HCT116 (cell line): ENCODE measurements around the gene HIPK2. TPM values are rescaled to one million over a fixed set of nuclear protein-coding genes. Genes with fewer than 3 reads are reported as not detected.

Experiments used
- ATAC-seq: fragments of 200-7000 bp; cut with Tn5 transposase; 2 replicates; pipeline ENCODE4 v1.9.1; 2020; ENCODE audit warnings: mild to moderate bottlenecking, moderate library complexity
- BruUV-seq: library from RNA; stranded (reverse); fragments of 400-500 nt; replicated peaks from 2 replicates; lab custom pipeline; 2021; lab: Mats Ljungman, UMichigan
- CTCF ChIA-PET: fragments of 300-600 bp; sonication (Branson Sonifier 250); formaldehyde crosslinking; loops from one replicate; lab custom pipeline; 2021; ENCODE audit warnings: antibody characterized with exemption; lab: Charles Lee
- POLR2A ChIA-PET: fragments of 300-600, 350-600 bp; sonication (Branson Sonifier 250); formaldehyde crosslinking; loops from one replicate; lab custom pipeline; 2021; ENCODE audit warnings: antibody characterized with exemption; lab: Charles Lee
- RAD21 ChIA-PET, 2 experiments: fragments of 300-600 bp; sonication (Branson Sonifier 250); formaldehyde crosslinking; loops; one replicate each; lab custom pipeline; 2023; ENCODE audit warnings: low total read pairs in 2 of 2; ENCODE audit not compliant: uncharacterized antibody in 2 of 2, unreplicated experiment in 2 of 2, low non-redundant PET in 1 of 2; lab: Charles Lee
- DNase-seq: peaks from one replicate; pipeline ENCODE4 v3.0.0-alpha.2; 2010; ENCODE audit warnings: low read depth, low spot score
- H2AFZ ChIP-seq: fragments of 200-600 bp; shearing (Covaris generic), sonication (generic); 2 replicates; pipeline ENCODE4 v1.6.1; 2017; ENCODE audit warnings: low read depth, mixed run types, mixed read lengths, antibody characterized with exemption, low read length; ENCODE audit not compliant: poor library complexity, severe bottlenecking
- H3K27ac ChIP-seq: 2 replicates; pipeline ENCODE4 v1.5.1; 2012; ENCODE audit warnings: low read depth, low read length
- H3K27me3 ChIP-seq: fragments of 200-600 bp; sonication (generic); 2 replicates; pipeline ENCODE4 v1.6.1; 2016; ENCODE audit warnings: mixed run types, low read length, mixed read lengths; ENCODE audit not compliant: insufficient read depth
- H3K36me3 ChIP-seq, 2 experiments: fragments of 200-500 bp in 1 of 2; fragments of 200-600 bp in 1 of 2; sonication (Bioruptor generic) in 1 of 2; sonication (generic) in 1 of 2; 2 replicates each; pipeline versions ENCODE4 v1.5.1 to v1.6.1; 2014 to 2016; ENCODE audit warnings: low read length in 2 of 2, inconsistent platforms in 1 of 2, mixed read lengths in 1 of 2, mixed run types in 1 of 2; ENCODE audit not compliant: insufficient read depth in 2 of 2, control insufficient read depth in 1 of 2
- H3K4me1 ChIP-seq, 2 experiments: fragments of 200-600 bp in 1 of 2; sonication (generic) in 1 of 2; 2 replicates each; pipeline versions ENCODE4 v1.5.1 to v1.6.1; 2012 to 2017; ENCODE audit warnings: low read length in 2 of 2, inconsistent platforms in 1 of 2, mild to moderate bottlenecking in 1 of 2, mixed read lengths in 1 of 2, mixed run types in 1 of 2, moderate library complexity in 1 of 2; ENCODE audit not compliant: insufficient read depth in 2 of 2, control insufficient read depth in 1 of 2
- H3K4me2 ChIP-seq: fragments of 200-600 bp; sonication (generic); 2 replicates; pipeline ENCODE4 v1.6.1; 2017; ENCODE audit warnings: mixed run types, low read length, mixed read lengths
- H3K4me3 ChIP-seq, 2 experiments: fragments of 200-600 bp in 1 of 2; sonication (generic) in 1 of 2; replicated peaks in 1 of 2; 2 replicates each; pipeline ENCODE4 v1.5.1; 2011 to 2016; ENCODE audit warnings: low read length in 2 of 2, control low read depth in 1 of 2, low read depth in 1 of 2, mild to moderate bottlenecking in 1 of 2, mixed read lengths in 1 of 2, mixed run types in 1 of 2
- H3K79me2 ChIP-seq: fragments of 200-600 bp; sonication (generic); 2 replicates; pipeline ENCODE4 v1.6.1; 2017; ENCODE audit warnings: mild to moderate bottlenecking, mixed run types, low read length, moderate library complexity, mixed read lengths; ENCODE audit not compliant: insufficient read depth
- H3K9ac ChIP-seq: fragments of 200-600 bp; sonication (generic); 2 replicates; pipeline ENCODE4 v1.6.1; 2016; ENCODE audit warnings: low read length, mixed read lengths
- H3K9me2 ChIP-seq: fragments of 200-600 bp; sonication (generic), shearing (Covaris generic); 2 replicates; pipeline ENCODE4 v1.6.1; 2017; ENCODE audit warnings: mixed run types, mild to moderate bottlenecking, moderate library complexity; ENCODE audit not compliant: insufficient read depth
- H3K9me3 ChIP-seq, 2 experiments: fragments of 200-500 bp in 1 of 2; fragments of 200-600 bp in 1 of 2; sonication (Bioruptor generic) in 1 of 2; sonication (generic) in 1 of 2; 2 replicates each; pipeline ENCODE4 v1.6.1; 2014 to 2017; ENCODE audit warnings: low read length in 2 of 2, mixed read lengths in 2 of 2, inconsistent platforms in 1 of 2, low read depth in 1 of 2, mild to moderate bottlenecking in 1 of 2, mixed run types in 1 of 2, moderate library complexity in 1 of 2; ENCODE audit not compliant: control insufficient read depth in 1 of 2, insufficient read depth in 1 of 2
- H4K20me1 ChIP-seq: fragments of 200-600 bp; sonication (generic), shearing (Covaris generic); 2 replicates; pipeline ENCODE4 v1.6.1; 2017; ENCODE audit warnings: mixed run types, mild to moderate bottlenecking, moderate library complexity; ENCODE audit not compliant: insufficient read depth
- CEBPB ChIP-seq: IDR thresholded peaks from 2 replicates; pipeline ENCODE4 v1.6.1; 2012; ENCODE audit warnings: low read depth
- EZH2 ChIP-seq: fragments of 200-600 bp; sonication (generic); IDR thresholded peaks from 2 replicates; pipeline ENCODE4 v1.6.1; 2017; ENCODE audit warnings: antibody characterized with exemption, mixed run types
- TCF7L2 ChIP-seq: IDR thresholded peaks from 2 replicates; pipeline ENCODE4 v1.7.0; 2011; ENCODE audit warnings: borderline replicate concordance, inconsistent platforms; ENCODE audit not compliant: insufficient read depth, insufficient read length; ENCODE audit errors: extremely low read depth
- ZNF274 ChIP-seq: fragments of 200-500 bp; sonication (Bioruptor generic); IDR thresholded peaks from 2 replicates; pipeline ENCODE4 v1.6.1; 2014; ENCODE audit warnings: mild to moderate bottlenecking, low read depth, low read length, inconsistent platforms
- intact Hi-C: fragments of 100-400 bp; cut with micrococcal nuclease; formaldehyde crosslinking; loops from 2 replicates; pipeline ENCODE4 v1.10.0; 2022
- total RNA-seq: library from RNA; stranded (reverse); gene quantifications from one replicate; pipeline ENCODE4 v1.2.1, GENCODE V29; 2021; ENCODE audit not compliant: unreplicated experiment
- TF ChIP-seq, protein P1 (sequence below): IDR thresholded peaks from 2 replicates; pipeline ENCODE4 v1.6.1; 2012; ENCODE audit warnings: low read depth

HIPK2 gene
- total RNA-seq, 1 experiment from 2014 or later = 49.5 TPM

GRCh38 chr7:139603282-139603681 lies 174.5 kb downstream of the HIPK2 start:
- CTCF ChIA-PET = interaction anchor here (1.7 to 1.9 kb wide), 3 partner anchors 9 to 43 kb away, joined by 6 to 7 read pairs (median 6); no protein-coding TSS in a partner anchor
- no peak overlapping the region for H3K27ac ChIP-seq
- ATAC-seq = no peak
- H3K9ac ChIP-seq = no peak overlapping the region
- H3K27me3 ChIP-seq = no peaks in the 10 kb centered on the region
- H3K9me3 ChIP-seq = no peaks in the 10 kb centered on the region
- TF ChIP-seq CEBPB (no peak), TCF7L2 (no peak), ZNF274 (no peak), EZH2 (no peak)
- TF ChIP-seq, protein P1, sequence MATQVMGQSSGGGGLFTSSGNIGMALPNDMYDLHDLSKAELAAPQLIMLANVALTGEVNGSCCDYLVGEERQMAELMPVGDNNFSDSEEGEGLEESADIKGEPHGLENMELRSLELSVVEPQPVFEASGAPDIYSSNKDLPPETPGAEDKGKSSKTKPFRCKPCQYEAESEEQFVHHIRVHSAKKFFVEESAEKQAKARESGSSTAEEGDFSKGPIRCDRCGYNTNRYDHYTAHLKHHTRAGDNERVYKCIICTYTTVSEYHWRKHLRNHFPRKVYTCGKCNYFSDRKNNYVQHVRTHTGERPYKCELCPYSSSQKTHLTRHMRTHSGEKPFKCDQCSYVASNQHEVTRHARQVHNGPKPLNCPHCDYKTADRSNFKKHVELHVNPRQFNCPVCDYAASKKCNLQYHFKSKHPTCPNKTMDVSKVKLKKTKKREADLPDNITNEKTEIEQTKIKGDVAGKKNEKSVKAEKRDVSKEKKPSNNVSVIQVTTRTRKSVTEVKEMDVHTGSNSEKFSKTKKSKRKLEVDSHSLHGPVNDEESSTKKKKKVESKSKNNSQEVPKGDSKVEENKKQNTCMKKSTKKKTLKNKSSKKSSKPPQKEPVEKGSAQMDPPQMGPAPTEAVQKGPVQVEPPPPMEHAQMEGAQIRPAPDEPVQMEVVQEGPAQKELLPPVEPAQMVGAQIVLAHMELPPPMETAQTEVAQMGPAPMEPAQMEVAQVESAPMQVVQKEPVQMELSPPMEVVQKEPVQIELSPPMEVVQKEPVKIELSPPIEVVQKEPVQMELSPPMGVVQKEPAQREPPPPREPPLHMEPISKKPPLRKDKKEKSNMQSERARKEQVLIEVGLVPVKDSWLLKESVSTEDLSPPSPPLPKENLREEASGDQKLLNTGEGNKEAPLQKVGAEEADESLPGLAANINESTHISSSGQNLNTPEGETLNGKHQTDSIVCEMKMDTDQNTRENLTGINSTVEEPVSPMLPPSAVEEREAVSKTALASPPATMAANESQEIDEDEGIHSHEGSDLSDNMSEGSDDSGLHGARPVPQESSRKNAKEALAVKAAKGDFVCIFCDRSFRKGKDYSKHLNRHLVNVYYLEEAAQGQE = no peak
- H3K79me2 ChIP-seq = no peaks in the 10 kb centered on the region
- RAD21 ChIA-PET = no interaction called here
- no peaks in the 10 kb centered on the region for H3K9me2 ChIP-seq
- H3K4me1 ChIP-seq = no peaks in the 10 kb centered on the region
- no peak overlapping the region for H3K4me3 ChIP-seq
- no peak overlapping the region for H3K4me2 ChIP-seq
- H4K20me1 ChIP-seq = no peaks in the 10 kb centered on the region
- POLR2A ChIA-PET = no interaction called here
- no peak overlapping the region for H2AFZ ChIP-seq
- no TSS peak for BruUV-seq
- intact Hi-C loops = no loop called here
- no peak for DNase-seq
- H3K36me3 ChIP-seq = peaks cover 7 to 13% of the 10 kb centered on the region in 2 experiments
